HepG2 (cell line): ENCODE data around the gene NINJ2. TPM values are rescaled to one million over a fixed set of nuclear protein-coding genes. Genes with fewer than 3 reads are reported as not detected.
A peak's percentile ranks its signal among the peaks of the same experiment; 100 is the strongest.

ENCODE experiments used
- CREB1 ChIP-seq, 2 experiments: fragments of 450-650 bp in 1 of 2; IDR thresholded peaks; 2 replicates each; pipeline ENCODE4 v1.6.1; 2016 to 2017; ENCODE audit warnings: control low read depth in 1 of 2, mild to moderate bottlenecking in 1 of 2, missing compliant biosample characterization in 1 of 2, missing genetic modification characterization in 1 of 2
- ELF4 ChIP-seq: sonication (generic); formaldehyde crosslinking; IDR thresholded peaks from 2 replicates; pipeline ENCODE4 v1.5.0; 2020; ENCODE audit warnings: missing genetic modification reagents, mild to moderate bottlenecking, moderate library complexity, borderline replicate concordance
- EP300 ChIP-seq, 3 experiments: sonication (generic) in 1 of 3; formaldehyde crosslinking in 1 of 3; IDR thresholded peaks; 2 replicates each; pipeline versions ENCODE4 v1.5.1 to v1.6.1; 2011 to 2020; ENCODE audit warnings: low read depth in 2 of 3, low read length in 2 of 3, borderline replicate concordance in 1 of 3, improper control_type of control experiment in 1 of 3, mild to moderate bottlenecking in 1 of 3, missing genetic modification reagents in 1 of 3, moderate library complexity in 1 of 3
- GLMP ChIP-seq: sonication (generic); formaldehyde crosslinking; IDR thresholded peaks from 2 replicates; pipeline ENCODE4 v1.9.0; 2021; ENCODE audit warnings: missing genetic modification reagents, mild to moderate bottlenecking, borderline replicate concordance
- IRF9 ChIP-seq: sonication (generic); formaldehyde crosslinking; IDR thresholded peaks from 2 replicates; pipeline ENCODE4 v1.8.0; 2022; ENCODE audit warnings: missing genetic modification reagents, mild to moderate bottlenecking, borderline replicate concordance
- MBNL3 ChIP-seq: fragments of 250-450 bp; sonication (Bioruptor Pico); conservative IDR thresholded peaks from 2 replicates; pipeline ENCODE4 v1.8.0; 2022; ENCODE audit warnings: mild to moderate bottlenecking, inconsistent platforms
- RXRB ChIP-seq: IDR thresholded peaks from 2 replicates; pipeline ENCODE4 v1.6.1; 2016; ENCODE audit warnings: borderline replicate concordance, missing genetic modification reagents, missing compliant biosample characterization
- TAF15 ChIP-seq: fragments of 200-400 bp; formaldehyde crosslinking; IDR thresholded peaks from one replicate; pipeline ENCODE4 v1.6.1; 2018; ENCODE audit warnings: mild to moderate bottlenecking, low read depth, low read length; ENCODE audit not compliant: poor library complexity, severe bottlenecking
- ZNF124 ChIP-seq: sonication (generic); formaldehyde crosslinking; IDR thresholded peaks from 2 replicates; pipeline ENCODE4 v1.4.0; 2020; ENCODE audit warnings: missing genetic modification reagents
- ZNF207 ChIP-seq: fragments of 450-650 bp; IDR thresholded peaks from 2 replicates; pipeline ENCODE4 v1.6.1; 2016; ENCODE audit warnings: antibody characterized with exemption, borderline replicate concordance
- ZNF615 ChIP-seq: sonication (generic); formaldehyde crosslinking; IDR thresholded peaks from 2 replicates; pipeline ENCODE4 v1.5.0; 2020; ENCODE audit warnings: mild to moderate bottlenecking, missing genetic modification reagents, borderline replicate concordance
- ZNF749 ChIP-seq: sonication (generic); formaldehyde crosslinking; IDR thresholded peaks from 2 replicates; pipeline ENCODE4 v1.8.0; 2022; ENCODE audit warnings: mild to moderate bottlenecking, missing genetic modification reagents, moderate library complexity, borderline replicate concordance
- ZNF800 ChIP-seq: sonication (generic); formaldehyde crosslinking; IDR thresholded peaks from 2 replicates; pipeline ENCODE4 v1.4.0; 2020; ENCODE audit warnings: missing genetic modification reagents
- polyA plus RNA-seq, 8 experiments: library from polyadenylated mRNA; depleted of rRNA in 3 of 8; stranded (reverse) in 7 of 8; unstranded in 1 of 8; fragments of >200 nt; fragmentation: Illumina TruSeq in 4 of 8; extraction: Trizol in 4 of 8; gene quantifications; 2 replicates each; pipeline versions ENCODE4 v1.2.1 to v1.2.3, GENCODE V29; 2011 to 2016; ENCODE audit warnings: low read depth in 4 of 8, missing spikeins in 1 of 8, mixed read lengths in 1 of 8; ENCODE audit not compliant: insufficient read depth in 1 of 8
- total RNA-seq, 5 experiments: library from RNA; depleted of rRNA; stranded (reverse); fragments of >200 nt; fragmentation: Illumina TruSeq; extraction: Trizol; gene quantifications; 2 replicates each; pipeline ENCODE4 v1.2.3, GENCODE V29; 2016; ENCODE audit warnings: low read depth in 1 of 5
- TF ChIP-seq, protein P1 (sequence below): sonication (generic); formaldehyde crosslinking; IDR thresholded peaks from 2 replicates; pipeline ENCODE4 v1.4.0; 2020; ENCODE audit warnings: missing genetic modification reagents, borderline replicate concordance
- TF ChIP-seq, protein P2 (sequence below): sonication (generic); formaldehyde crosslinking; IDR thresholded peaks from 2 replicates; pipeline ENCODE4 v1.4.0; 2020; ENCODE audit warnings: mild to moderate bottlenecking, missing genetic modification reagents, borderline replicate concordance

NINJ2 gene
- total and polyA plus RNA-seq, 2 of the 13 experiments (the other 11 are each of a cell fraction or from before 2014, with no cell fraction given), result 0.62 to 3.8 TPM

DNA sequence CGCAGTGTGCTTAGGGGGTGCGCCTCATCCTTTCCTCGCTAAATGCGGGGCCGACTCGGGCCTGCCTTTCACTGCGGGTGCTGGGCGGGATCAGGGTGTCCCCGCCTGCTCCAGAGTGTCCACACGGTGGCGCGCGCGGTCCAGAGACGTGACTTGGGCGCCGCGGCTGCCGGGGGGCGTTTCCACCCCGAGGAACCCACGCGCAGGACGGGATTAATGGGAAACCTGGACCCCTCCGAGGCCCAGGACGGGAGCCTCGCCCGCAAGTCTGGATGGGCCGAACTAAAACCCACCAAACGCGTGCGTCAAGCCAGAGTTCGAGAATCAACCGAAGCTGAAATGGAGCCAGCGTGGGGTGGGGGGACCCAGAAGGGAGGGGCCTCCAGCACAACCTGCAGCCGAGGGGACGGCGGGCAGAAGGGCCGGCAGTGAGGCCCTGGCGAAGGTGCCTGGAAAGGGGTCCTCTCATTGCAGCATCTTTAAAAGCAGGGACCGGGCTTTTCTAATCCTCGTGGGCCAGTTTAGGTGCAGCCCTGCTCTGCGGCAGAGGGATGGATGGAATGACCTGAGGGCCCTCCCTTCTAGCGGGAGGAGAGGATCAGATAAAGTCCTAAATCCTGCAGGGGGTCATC, 93.3 kb downstream of the NINJ2 start (continued):
- TF ChIP-seq RXRB (peak; percentile 51; the same call in 1 of the 2 replicates), IRF9 (CRISPR knock-in tag) (0 out of 2 replicates have a peak, but pooled peaks have one; percentile 35), TAF15 (no peak), MBNL3 (CRISPR knock-in tag) (no peak), ZNF749 (CRISPR knock-in tag) (no peak), CREB1 (IDR thresholded peaks at IDR 0.05) (no peak), CREB1 (CRISPR knock-in tag; IDR thresholded peaks at IDR 0.05) (no peak), ELF4 (CRISPR knock-in tag) (no peak), ZNF207 (no peak), EP300 (IDR thresholded peaks at IDR 0.05; ENCODE audit: low read depth in 2 of 2, low read length in 2 of 2) (peak in 1 of 2 experiments; percentile 25; a peak in 1 of 4 replicates), EP300 (CRISPR knock-in tag; IDR thresholded peaks at IDR 0.05; ENCODE audit: borderline replicate concordance) (0 out of 2 replicates have a peak, but pooled peaks have one; percentile 10), ZNF124 (CRISPR knock-in tag) (no peak), ZNF800 (CRISPR knock-in tag) (no peak), ZNF615 (CRISPR knock-in tag) (no peak), GLMP (CRISPR knock-in tag) (no peak)
- TF ChIP-seq, protein P1, sequence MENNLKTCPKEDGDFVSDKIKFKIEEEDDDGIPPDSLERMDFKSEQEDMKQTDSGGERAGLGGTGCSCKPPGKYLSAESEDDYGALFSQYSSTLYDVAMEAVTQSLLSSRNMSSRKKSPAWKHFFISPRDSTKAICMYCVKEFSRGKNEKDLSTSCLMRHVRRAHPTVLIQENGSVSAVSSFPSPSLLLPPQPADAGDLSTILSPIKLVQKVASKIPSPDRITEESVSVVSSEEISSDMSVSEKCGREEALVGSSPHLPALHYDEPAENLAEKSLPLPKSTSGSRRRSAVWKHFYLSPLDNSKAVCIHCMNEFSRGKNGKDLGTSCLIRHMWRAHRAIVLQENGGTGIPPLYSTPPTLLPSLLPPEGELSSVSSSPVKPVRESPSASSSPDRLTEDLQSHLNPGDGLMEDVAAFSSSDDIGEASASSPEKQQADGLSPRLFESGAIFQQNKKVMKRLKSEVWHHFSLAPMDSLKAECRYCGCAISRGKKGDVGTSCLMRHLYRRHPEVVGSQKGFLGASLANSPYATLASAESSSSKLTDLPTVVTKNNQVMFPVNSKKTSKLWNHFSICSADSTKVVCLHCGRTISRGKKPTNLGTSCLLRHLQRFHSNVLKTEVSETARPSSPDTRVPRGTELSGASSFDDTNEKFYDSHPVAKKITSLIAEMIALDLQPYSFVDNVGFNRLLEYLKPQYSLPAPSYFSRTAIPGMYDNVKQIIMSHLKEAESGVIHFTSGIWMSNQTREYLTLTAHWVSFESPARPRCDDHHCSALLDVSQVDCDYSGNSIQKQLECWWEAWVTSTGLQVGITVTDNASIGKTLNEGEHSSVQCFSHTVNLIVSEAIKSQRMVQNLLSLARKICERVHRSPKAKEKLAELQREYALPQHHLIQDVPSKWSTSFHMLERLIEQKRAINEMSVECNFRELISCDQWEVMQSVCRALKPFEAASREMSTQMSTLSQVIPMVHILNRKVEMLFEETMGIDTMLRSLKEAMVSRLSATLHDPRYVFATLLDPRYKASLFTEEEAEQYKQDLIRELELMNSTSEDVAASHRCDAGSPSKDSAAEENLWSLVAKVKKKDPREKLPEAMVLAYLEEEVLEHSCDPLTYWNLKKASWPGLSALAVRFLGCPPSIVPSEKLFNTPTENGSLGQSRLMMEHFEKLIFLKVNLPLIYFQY (CRISPR knock-in tag), result no peak
- TF ChIP-seq, protein P2, sequence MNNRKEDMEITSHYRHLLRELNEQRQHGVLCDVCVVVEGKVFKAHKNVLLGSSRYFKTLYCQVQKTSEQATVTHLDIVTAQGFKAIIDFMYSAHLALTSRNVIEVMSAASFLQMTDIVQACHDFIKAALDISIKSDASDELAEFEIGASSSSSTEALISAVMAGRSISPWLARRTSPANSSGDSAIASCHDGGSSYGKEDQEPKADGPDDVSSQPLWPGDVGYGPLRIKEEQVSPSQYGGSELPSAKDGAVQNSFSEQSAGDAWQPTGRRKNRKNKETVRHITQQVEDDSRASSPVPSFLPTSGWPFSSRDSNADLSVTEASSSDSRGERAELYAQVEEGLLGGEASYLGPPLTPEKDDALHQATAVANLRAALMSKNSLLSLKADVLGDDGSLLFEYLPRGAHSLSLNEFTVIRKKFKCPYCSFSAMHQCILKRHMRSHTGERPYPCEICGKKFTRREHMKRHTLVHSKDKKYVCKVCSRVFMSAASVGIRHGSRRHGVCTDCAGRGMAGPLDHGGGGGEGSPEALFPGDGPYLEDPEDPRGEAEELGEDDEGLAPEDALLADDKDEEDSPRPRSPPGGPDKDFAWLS, result no peak
